Fibroblast of the aortic adventitia (primary cell): ENCODE results near the gene PSMB3. TPM values are rescaled to one million over a fixed set of nuclear protein-coding genes. Genes with fewer than 3 reads are reported as not detected.

Experiments
- DNase-seq: peaks from one replicate; pipeline ENCODE4 v3.0.0-alpha.2; 2010; ENCODE audit warnings: low read depth
- H3K4me3 ChIP-seq: 2 replicates; pipeline ENCODE4 v1.5.1; 2011; ENCODE audit warnings: low read depth, mild to moderate bottlenecking, control low read depth, low read length, moderate library complexity
- CTCF ChIP-seq: IDR thresholded peaks from 2 replicates; pipeline ENCODE4 v1.5.1; 2011; ENCODE audit warnings: mild to moderate bottlenecking, low read length, control low read depth, inconsistent platforms; ENCODE audit not compliant: insufficient read depth
- total RNA-seq: library from RNA; depleted of rRNA; stranded (reverse); fragments of >200 nt; gene quantifications from 2 replicates; pipeline ENCODE4 v1.2.3, GENCODE V29; 2012; ENCODE audit warnings: low replicate concordance

Gene PSMB3
- total RNA-seq, result 78.7 and 293 TPM in 2 replicates

GRCh38 chr17:38752308-38753070 lies at the start of gene PSMB3:
TSS of gene PSMB3 (plus strand) at chr17:38752741. CDS start at chr17:38752827, 86 bp downstream.
- peak; percentile 100 for DNase-seq
- no peak for TF ChIP-seq CTCF

GRCh38 chr17:38702916-38703741 lies 49.4 kb upstream of the PSMB3 start:
- peak overlapping the region; percentile 79 for H3K4me3 ChIP-seq
- no peak for TF ChIP-seq CTCF
- no peak for DNase-seq

More at GRCh38 chr17:38752308-38753070, at the start of gene PSMB3:
- H3K4me3 ChIP-seq, result peak within 1 kb of the TSS; percentile 100

GRCh38 chr17:38703742-38704605 lies 48.6 kb upstream of the PSMB3 start:
- H3K4me3 ChIP-seq, result peak overlapping the region; percentile 79
- DNase-seq, result no peak
- no peak for TF ChIP-seq CTCF

GRCh38 chr17:38704606-38705522 lies 47.7 kb upstream of the PSMB3 start, which contains the start of gene MLLT6:
TSS of gene MLLT6 (plus strand) at chr17:38705273. CDS start at chr17:38705633, 360 bp downstream.
- TF ChIP-seq CTCF, result no peak
- H3K4me3 ChIP-seq, result peak within 1 kb of the TSS; percentile 79
- peak; percentile 76 for DNase-seq

- no peak for TF ChIP-seq CTCF
- no peak for DNase-seq
- peak overlapping the region; percentile 75 for H3K4me3 ChIP-seq
Measured at GRCh38 chr17:38705523-38705802, 47.1 kb upstream of the PSMB3 start.
